ENCODE results near the gene PPFIBP1. TPM values are rescaled to one million over a fixed set of nuclear protein-coding genes. Genes with fewer than 3 reads are reported as not detected.
"Not testable (repeated sequence)": the region's sequence is repeated elsewhere in the genome, so short reads cannot be mapped to it uniquely, and the experiment has no call there.

Gene PPFIBP1
- total and polyA plus RNA-seq, 8 donors: 82.8 to 126 (median 96.7) TPM

GRCh38 chr12:27583057-27583797 lies 59.2 kb downstream of the PPFIBP1 start:
- intact Hi-C loops (cut with DNase I): no loop called here
- no peak overlapping the region for H3K4me3 ChIP-seq

GRCh38 chr12:27583981-27584380 lies 60.0 kb downstream of the PPFIBP1 start:
- intact Hi-C loops (cut with DNase I): no loop called here
- H3K9me3 ChIP-seq: no peaks in the 10 kb centered on the region
- H3K27ac ChIP-seq: peak overlapping the region; percentile 1 to 50
- TF ChIP-seq CTCF (IDR thresholded peaks at IDR 0.05): no peak
- no peaks in the 10 kb centered on the region for H3K27me3 ChIP-seq
- peaks cover 12 to 25% of the 10 kb centered on the region in 2 donors for H3K4me1 ChIP-seq
- no peaks in the 10 kb centered on the region for H3K36me3 ChIP-seq
- no peak for DNase-seq
- no peak for ATAC-seq
- H3K4me3 ChIP-seq: no peak overlapping the region

More at GRCh38 chr12:27583057-27583797, 59.2 kb downstream of the PPFIBP1 start:
- Histone ChIP-seq H3K27me3 (no peaks in the 10 kb centered on the region), H3K4me1 (peaks cover 7 to 21% of the 10 kb centered on the region in 2 donors), H3K36me3 (no peaks in the 10 kb centered on the region), H3K9me3 (no peaks in the 10 kb centered on the region), H3K27ac (peak overlapping the region; percentile 50 to 57)
- no peak for TF ChIP-seq CTCF (IDR thresholded peaks at IDR 0.05)
- no peak for ATAC-seq
- DNase-seq: peak in 1 of 4 donors; percentile 54

- Histone ChIP-seq H3K9me3 (no peaks in the 10 kb centered on the region), H3K4me1 (peaks cover 12 to 28% of the 10 kb centered on the region in 2 donors), H3K27me3 (no peaks in the 10 kb centered on the region), H3K27ac (peak overlapping the region in 1 of 2 donors; percentile 28), H3K4me3 (no peak overlapping the region), H3K36me3 (no peaks in the 10 kb centered on the region)
- ATAC-seq (no peak), DNase-seq (no peak)
- TF ChIP-seq CTCF (IDR thresholded peaks at IDR 0.05): no peak
- intact Hi-C loops (cut with DNase I): no loop called here
Observed at GRCh38 chr12:27585739-27586265, 61.8 kb downstream of the PPFIBP1 start.

GRCh38 chr12:27588075-27588730 lies 64.2 kb downstream of the PPFIBP1 start:
- H3K27ac ChIP-seq; H3K4me3 ChIP-seq; H3K9me3 ChIP-seq; H3K27me3 ChIP-seq; DNase-seq; intact Hi-C loops (cut with DNase I); H3K36me3 ChIP-seq; ATAC-seq: not testable (repeated sequence)
- H3K4me1 ChIP-seq: peaks cover 8 to 28% of the 10 kb centered on the region in 2 donors

- peaks cover 8 to 28% of the 10 kb centered on the region in 2 donors for H3K4me1 ChIP-seq
- no peak overlapping the region for H3K4me3 ChIP-seq
- DNase-seq: no peak
- no peak for ATAC-seq
- no peak for TF ChIP-seq CTCF (IDR thresholded peaks at IDR 0.05)
- no peaks in the 10 kb centered on the region for H3K27me3 ChIP-seq
- intact Hi-C loops (cut with DNase I): no loop called here
- H3K36me3 ChIP-seq: no peaks in the 10 kb centered on the region
- no peak overlapping the region for H3K27ac ChIP-seq
- no peaks in the 10 kb centered on the region for H3K9me3 ChIP-seq
Observed at GRCh38 chr12:27588776-27589175, 64.8 kb downstream of the PPFIBP1 start.
